Epidermal melanocyte (primary cell): ENCODE data around the gene GATC.
A peak's percentile ranks its signal among the peaks of the same experiment; 100 is the strongest.
"Not testable (repeated sequence)": the region's sequence is repeated elsewhere in the genome, so short reads cannot be mapped to it uniquely, and the experiment has no call there.

Experiments used
- DNase-seq: peaks from one replicate; pipeline ENCODE4 v3.0.0; 2011; ENCODE audit warnings: low spot score; ENCODE audit not compliant: insufficient read length

The GATC gene

DNA sequence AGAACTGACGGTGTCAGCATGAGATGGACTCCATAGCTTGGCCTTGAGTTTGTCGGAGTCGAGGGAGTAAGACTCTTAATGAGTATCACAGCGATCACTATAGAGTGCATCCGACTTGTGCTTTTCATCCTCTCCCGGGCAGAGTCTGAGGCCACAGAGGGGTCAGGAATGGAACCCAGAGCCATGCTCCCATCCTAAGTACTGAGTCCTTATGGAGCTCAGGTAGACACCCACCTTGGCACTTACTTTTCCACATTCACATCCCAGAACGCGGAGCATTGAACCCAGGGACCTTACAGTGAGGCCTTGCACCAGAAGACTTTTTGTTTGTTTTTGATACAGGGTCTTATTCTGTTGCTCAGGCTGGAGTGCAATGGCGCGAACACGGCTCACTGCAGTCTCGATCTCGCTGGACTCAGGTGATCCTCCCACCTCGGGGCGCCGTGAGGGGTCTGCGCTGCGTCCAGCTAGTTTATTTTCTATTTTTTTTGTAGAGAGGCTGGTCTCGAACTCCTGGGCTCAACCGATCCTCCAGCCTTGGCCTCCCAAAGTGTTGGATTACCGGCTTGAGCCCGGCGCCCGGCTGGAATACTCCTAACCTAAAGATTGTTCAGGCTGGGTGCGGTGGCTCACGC lies 24.0 kb downstream of the GATC start:
- DNase-seq, result no peak

- DNase-seq, result no peak
These were observed 26.3 kb downstream of the GATC start for GRCh38 chr12:120472521-120472920.

DNA sequence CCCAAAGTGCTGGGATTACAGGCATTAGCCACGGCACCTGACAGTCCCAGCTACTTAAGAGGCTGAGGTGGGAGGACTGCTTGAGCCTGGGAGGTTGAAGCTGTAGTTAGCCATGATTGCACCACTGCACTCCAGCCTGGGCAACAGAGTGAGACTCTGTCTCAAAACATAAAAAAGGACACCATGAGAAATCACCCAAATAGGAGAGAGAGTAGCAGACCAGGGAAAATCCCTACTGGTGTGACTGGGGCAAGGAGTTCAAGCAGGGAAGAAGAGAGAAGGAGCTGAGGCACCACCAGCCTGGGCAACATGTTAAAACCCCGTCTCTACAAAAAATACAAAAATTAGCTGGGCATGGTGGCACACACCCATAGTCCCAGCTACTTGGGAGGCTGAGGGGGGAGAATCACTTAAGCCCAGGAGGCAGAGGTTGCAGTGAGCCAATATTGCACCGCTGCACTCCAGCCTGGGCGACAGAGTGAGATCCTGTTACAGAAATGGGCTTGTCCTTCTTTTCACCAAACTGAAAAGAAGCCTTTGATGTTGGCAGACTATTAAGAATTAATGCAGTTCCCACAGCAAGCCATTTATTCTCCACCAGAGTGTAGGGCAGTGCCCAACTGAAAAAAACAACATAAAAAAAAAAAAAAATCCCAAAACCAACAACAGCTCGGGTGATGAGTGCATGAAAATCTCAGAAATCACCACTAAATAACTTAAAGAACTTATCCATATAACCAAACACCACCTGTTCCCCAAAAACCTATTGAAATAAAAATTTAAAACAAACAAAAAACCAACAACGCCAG lies 27.8 kb downstream of the GATC start:
- DNase-seq, result no peak

- no peak for DNase-seq
These were observed 28.3 kb downstream of the GATC start for GRCh38 chr12:120474616-120474960.

DNA sequence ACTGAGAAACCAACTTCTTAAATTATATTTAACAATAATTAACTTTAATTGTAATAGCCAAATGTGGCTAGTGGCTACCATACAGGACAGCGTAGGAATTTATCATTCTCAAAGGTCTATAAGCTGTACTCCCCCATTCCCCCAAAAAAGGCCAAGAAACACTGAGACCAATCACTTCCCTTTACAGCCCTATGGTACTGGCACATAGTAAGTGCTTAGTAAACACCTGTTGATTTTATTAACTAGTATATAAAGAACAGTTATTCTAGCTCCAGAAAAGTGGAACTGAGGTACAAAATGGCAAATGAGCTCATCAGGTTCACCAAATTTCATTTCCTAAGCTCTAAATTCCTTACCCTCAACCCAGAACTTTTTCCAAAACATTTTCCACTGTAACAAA lies 29.4 kb downstream of the GATC start:
- DNase-seq, result no peak

DNA sequence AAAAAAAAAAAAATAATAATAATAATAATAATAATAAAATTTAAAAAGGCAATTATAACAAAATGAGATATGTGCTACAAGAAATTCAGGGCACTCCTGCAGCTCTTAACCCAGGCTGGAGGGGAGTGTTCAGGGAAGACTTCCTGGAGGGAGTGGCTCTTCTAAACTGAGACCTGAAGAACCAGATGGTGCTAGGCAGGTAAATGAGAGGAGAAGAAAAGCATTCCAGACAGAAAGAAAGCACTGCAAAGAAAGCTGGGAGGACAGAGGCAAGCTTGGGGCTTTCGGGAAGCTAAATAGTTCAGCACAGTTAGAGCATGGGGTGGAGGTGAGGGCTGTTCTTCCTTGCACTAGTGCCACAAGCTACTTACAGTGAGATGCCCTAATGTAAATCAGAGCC lies 33.2 kb downstream of the GATC start:
- no peak for DNase-seq

GRCh38 chr12:120480211-120480610 lies 34.0 kb downstream of the GATC start:
- no peak for DNase-seq

GRCh38 chr12:120481022-120481767 lies 35.0 kb downstream of the GATC start:
- DNase-seq, result no peak

- DNase-seq, result no peak
These were observed 37.4 kb downstream of the GATC start for GRCh38 chr12:120483621-120484020.

- DNase-seq, result no peak
These were observed 40.0 kb downstream of the GATC start for GRCh38 chr12:120485961-120486881.

DNA sequence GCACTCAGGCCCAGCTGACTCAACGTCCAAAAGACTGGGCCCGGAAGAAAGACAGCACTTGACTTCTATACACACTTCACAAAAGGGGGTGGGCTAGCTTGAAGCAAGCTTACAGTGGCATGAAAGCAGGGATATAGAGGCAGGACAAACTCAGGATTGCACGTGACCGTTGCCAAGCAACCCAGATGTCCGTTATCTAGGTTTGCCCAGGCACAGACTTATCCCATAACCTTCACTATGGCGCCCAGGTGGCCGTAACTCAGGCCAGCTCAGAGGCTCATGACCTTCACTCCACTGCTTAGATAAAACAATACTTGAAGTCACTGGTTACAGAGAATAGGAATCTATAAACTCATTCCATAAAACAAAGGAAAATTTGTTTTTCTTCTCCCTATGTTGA lies 41.3 kb downstream of the GATC start:
- not testable (repeated sequence) for DNase-seq

GRCh38 chr12:120488057-120488640 lies 41.9 kb downstream of the GATC start:
- DNase-seq, result no peak

GRCh38 chr12:120489018-120489417 lies 42.8 kb downstream of the GATC start:
- no peak for DNase-seq

GRCh38 chr12:120490325-120490724 lies 44.1 kb downstream of the GATC start:
- DNase-seq, result no peak

GRCh38 chr12:120490833-120491512 lies 44.7 kb downstream of the GATC start:
- no peak for DNase-seq

- DNase-seq, result no peak
These were observed 49.0 kb downstream of the GATC start for GRCh38 chr12:120495186-120495730.

DNA sequence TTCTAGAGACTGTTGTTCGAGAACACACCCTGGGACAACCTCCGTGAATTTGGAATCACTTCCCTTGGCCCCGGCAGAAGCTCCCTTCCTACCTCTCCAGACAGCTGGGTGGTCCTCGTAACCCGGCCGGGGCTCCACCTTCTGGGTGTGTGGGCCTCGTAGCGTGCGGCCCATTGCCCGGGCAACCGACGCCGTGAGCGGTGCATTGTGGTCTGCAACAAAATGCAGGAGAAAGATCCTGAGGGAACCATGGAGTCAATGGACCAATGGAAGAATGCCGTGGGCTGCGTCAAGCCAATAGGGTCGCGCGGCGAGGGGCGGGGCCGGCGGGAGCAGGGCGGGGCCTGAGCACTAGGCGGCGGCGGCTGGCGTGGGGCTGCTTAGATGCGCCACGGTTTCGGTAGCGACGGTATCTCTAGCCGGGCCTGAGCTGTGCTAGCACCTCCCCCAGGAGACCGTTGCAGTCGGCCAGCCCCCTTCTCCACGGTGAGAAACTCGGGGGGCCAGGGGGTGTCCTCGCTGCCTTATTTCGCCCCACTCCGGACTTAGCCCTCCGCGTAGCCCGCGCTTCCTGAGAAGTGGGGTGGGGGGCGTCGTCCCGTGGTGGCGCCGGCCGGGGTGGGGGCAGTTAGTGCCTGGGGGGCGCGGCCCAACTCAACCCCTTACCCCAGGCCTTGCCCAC lies 49.6 kb downstream of the GATC start, which contains the start of gene DYNLL1:
Gene DYNLL1, plus strand, starts transcription at position 383 of the 682 bp plus-strand sequence. CDS start 309 bp downstream, outside the sequence.
- DNase-seq, result peak; percentile 93

GRCh38 chr12:120496413-120497340 lies 50.4 kb downstream of the GATC start:
- peak; percentile 51 for DNase-seq
